Esophagus squamous epithelium (tissue), 4 donors: ENCODE data around the gene TAF3.

ENCODE experiments used
- POLR2A ChIP-seq, 4 donors: fragments of 450-650 bp; IDR thresholded peaks; one replicate each; pipeline ENCODE4 v1.6.1; 2017; ENCODE audit warnings: antibody characterized with exemption in 4 of 4, mild to moderate bottlenecking in 4 of 4, moderate library complexity in 3 of 4
- TF ChIP-seq, protein P1 (sequence below), 6 experiments: fragments of 450-650 bp in 4 of 6; fragments of 200-600 bp in 2 of 6; sonication (generic) in 2 of 6; IDR thresholded peaks; one replicate each; pipeline ENCODE4 v1.5.1; 2016 to 2019; ENCODE audit warnings: antibody characterized with exemption in 6 of 6, mild to moderate bottlenecking in 4 of 6, moderate library complexity in 4 of 6

DNA sequence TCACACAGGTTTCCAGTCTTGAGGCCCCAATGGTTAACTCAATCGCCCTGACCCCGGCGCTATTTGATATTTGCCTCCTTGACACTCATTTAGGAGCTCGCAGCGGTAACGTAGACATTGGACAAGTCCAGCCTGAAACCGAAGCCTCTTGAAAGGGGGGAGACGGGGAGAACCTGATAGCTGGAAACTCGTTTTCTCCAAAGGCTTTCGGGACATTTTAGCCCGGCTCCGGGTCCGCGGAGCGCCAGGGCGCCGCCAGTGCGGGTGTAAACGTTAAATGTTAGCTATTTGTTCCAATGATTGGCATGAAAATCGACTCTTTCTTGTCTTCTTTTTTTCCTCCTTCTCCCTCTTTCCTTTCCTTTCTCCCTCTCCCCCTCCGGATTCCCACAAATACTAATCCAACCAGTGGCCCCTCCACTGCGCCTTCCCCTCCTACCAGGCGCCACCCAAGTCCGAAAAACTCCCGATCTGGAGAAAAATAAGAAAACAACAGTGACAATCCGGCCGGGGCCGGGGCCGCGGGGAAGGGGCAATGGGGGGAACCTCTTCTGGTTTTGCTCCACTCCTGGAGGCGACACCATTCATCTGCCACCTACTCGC lies 219.0 kb downstream of the TAF3 start:
- no peak for TF ChIP-seq POLR2A (IDR thresholded peaks at IDR 0.05)
- TF ChIP-seq, protein P1, sequence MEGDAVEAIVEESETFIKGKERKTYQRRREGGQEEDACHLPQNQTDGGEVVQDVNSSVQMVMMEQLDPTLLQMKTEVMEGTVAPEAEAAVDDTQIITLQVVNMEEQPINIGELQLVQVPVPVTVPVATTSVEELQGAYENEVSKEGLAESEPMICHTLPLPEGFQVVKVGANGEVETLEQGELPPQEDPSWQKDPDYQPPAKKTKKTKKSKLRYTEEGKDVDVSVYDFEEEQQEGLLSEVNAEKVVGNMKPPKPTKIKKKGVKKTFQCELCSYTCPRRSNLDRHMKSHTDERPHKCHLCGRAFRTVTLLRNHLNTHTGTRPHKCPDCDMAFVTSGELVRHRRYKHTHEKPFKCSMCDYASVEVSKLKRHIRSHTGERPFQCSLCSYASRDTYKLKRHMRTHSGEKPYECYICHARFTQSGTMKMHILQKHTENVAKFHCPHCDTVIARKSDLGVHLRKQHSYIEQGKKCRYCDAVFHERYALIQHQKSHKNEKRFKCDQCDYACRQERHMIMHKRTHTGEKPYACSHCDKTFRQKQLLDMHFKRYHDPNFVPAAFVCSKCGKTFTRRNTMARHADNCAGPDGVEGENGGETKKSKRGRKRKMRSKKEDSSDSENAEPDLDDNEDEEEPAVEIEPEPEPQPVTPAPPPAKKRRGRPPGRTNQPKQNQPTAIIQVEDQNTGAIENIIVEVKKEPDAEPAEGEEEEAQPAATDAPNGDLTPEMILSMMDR (IDR thresholded peaks at IDR 0.05) = no peak
